Epithelial cell of proximal tubule (primary cell): Measurements from ENCODE around the gene HOXA5. TPM values are rescaled to one million over a fixed set of nuclear protein-coding genes. Genes with fewer than 3 reads are reported as not detected.

Source experiments
- DNase-seq: peaks from one replicate; pipeline ENCODE4 v3.0.0-alpha.2; 2011; ENCODE audit warnings: low read depth
- H3K4me3 ChIP-seq: 2 replicates; pipeline ENCODE4 v1.5.1; 2011; ENCODE audit warnings: low read depth, mild to moderate bottlenecking, low read length
- total RNA-seq: library from RNA; depleted of rRNA; stranded (reverse); fragments of >200 nt; gene quantifications from 2 replicates; pipeline ENCODE4 v1.2.3, GENCODE V29; 2015
- TF ChIP-seq, protein P1 (sequence below): conservative IDR thresholded peaks from 2 replicates; pipeline ENCODE4 v1.5.1; 2012; ENCODE audit warnings: low read depth, mild to moderate bottlenecking, low read length

The HOXA5 gene
- total RNA-seq, 1 donor from 2014 or later, result 47.6 TPM

DNA sequence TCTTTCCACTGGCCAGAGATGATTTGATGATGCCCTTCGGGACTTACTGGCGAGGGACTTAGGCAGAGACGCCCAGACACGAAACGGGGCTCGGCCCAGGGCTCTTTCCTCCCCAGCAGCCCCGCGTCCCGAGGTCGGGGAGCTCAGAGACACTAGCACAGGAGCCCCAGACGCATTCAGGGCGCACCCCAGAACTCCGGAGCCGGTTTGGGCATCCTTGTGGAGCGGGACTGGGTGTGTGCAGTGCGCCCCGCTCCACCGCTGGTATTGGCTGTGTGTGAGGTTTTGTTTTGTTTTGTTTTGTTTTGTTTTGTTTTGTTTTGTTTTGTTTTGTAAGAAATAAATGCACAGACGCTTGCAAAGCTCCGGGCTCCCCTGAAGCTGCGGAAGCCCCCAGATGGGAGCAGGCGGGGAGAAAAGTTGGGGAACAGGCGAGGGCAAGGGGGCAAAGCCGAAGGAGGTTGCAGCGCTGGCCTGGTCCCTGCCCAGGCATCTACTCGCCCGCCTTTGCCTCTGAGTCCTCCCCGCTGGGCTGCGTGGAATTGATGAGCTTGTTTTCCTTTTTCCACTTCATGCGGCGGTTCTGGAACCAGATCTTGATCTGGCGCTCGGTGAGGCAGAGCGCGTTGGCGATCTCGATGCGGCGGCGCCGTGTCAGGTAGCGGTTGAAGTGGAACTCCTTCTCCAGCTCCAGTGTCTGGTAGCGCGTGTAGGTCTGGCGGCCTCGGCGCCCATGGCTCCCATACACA lies 1.9 kb upstream of the HOXA5 start:
- DNase-seq, result no peak
- TF ChIP-seq, protein P1, sequence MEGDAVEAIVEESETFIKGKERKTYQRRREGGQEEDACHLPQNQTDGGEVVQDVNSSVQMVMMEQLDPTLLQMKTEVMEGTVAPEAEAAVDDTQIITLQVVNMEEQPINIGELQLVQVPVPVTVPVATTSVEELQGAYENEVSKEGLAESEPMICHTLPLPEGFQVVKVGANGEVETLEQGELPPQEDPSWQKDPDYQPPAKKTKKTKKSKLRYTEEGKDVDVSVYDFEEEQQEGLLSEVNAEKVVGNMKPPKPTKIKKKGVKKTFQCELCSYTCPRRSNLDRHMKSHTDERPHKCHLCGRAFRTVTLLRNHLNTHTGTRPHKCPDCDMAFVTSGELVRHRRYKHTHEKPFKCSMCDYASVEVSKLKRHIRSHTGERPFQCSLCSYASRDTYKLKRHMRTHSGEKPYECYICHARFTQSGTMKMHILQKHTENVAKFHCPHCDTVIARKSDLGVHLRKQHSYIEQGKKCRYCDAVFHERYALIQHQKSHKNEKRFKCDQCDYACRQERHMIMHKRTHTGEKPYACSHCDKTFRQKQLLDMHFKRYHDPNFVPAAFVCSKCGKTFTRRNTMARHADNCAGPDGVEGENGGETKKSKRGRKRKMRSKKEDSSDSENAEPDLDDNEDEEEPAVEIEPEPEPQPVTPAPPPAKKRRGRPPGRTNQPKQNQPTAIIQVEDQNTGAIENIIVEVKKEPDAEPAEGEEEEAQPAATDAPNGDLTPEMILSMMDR, result no peak
- H3K4me3 ChIP-seq, result peak overlapping the region; percentile 75

DNA sequence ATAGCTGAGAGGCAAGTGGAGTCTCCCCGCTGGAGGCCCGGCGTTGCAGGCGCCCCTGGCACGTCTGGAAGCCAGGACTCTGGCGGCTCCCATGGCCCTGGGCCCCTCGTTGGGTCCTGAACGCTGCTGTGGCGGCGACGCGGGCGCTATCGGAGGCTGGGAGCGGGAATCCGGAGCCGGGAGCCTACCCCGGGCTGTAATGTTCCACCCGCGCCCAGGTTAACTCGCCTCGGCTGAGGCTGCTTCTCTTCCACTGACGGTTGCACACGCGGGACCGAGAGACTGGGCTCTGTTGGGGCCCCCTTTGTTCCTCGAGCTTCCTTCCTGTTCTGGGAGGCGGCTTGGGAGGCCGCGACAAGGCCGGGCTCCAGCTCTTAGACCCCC lies 1.3 kb upstream of the HOXA5 start:
- TF ChIP-seq, protein P1, result no peak
- peak overlapping the region; percentile 75 for H3K4me3 ChIP-seq
- no peak for DNase-seq

DNA sequence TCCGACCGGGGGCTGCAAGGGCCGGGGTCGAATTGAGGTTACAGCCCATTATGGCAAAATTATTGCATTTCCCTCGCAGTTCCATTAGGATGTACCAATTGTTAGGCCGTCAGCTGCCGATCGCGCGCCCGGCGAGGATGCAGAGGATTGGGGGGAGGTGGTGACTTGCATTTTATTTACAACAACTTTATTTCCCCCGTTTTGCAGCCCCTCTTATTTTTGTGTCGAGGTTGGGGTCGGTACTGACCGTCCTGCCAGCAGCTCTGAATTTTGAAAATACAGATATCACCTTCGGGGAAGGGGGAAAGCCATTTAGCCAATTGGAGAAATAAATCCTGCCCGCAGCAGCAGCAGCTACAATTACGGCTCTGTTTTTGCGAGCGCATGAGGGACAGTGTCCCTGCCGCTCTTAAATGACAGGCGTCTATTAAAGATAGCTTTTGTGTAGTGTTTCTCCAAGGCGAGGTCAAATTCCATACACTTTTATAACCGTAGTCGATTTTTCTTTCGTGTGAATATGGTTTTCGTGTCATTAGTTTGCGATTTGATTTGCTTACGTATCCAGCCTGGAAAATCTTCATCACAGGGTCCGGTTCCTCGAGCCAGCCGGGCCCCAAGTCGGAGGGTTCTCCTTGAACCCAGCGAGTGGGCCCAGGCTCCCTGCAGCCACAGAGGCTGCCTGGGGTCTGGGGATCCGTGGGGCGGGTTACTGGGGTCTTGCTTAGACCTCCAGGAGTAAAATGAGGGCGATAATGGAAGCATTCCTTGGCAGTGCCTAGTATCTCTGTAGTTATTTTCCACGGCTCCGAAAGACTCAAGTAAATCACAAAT lies 684 bp upstream of the HOXA5 start:
- TF ChIP-seq, protein P1, result no peak
- H3K4me3 ChIP-seq, result peak overlapping the region; percentile 75
- no peak for DNase-seq

DNA sequence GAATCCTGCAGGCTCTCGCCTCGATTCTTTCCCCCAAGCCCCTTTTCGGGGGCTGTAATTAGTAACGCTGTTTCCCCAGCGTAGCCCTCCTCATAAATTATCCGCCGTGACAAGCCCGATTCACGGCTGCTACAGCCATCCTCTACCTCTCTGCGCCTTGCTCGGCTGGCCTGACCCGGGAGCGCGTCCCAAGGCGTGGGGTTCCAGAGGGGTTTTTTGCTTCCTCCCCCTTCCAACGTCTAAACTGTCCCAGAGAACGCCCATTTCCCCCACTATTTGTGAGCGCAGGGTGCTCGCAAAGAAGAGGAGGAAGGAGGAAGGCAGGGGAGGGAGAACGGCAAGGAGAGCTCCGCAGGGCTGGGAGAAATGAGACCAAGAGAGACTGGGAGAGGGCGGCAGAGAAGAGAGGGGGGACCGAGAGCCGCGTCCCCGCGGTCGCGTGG lies 880 bp downstream of the HOXA5 start:
- TF ChIP-seq, protein P1, result no peak
- DNase-seq, result no peak
- H3K4me3 ChIP-seq, result peak overlapping the region; percentile 75

DNA sequence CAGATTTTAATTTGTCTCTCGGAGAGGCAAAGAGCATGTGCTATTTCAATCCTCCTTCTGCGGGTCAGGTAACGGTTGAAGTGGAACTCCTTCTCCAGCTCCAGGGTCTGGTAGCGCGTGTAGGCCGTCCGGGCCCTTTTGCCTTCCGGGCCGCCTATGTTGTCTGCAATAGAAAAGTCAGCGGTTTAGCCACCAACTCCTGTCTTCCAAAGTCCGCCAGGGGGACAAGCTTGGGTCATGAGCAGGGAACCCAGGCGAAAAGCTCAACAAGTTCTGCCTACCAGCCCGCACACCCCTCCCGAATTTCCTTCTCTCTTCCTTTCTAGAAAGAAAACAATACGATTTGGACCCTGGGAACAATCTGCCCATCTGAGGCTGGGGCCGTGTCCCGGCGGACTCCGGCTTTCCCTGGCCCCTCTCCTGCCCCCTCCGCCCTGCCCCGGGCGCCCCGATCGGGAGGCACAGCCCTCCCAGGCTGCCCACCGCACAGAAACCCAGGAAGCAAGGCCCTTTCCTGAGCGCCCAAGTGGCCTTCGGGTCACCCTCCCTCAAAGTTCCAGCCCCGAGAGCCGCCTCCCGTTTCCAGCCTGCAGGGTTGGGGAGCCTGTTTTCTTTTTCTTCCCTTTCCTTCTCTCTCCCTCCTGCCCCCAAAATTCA lies 1.4 kb downstream of the HOXA5 start:
- no peak for DNase-seq
- H3K4me3 ChIP-seq, result peak overlapping the region; percentile 75
- TF ChIP-seq, protein P1, result peak; percentile 43

DNA sequence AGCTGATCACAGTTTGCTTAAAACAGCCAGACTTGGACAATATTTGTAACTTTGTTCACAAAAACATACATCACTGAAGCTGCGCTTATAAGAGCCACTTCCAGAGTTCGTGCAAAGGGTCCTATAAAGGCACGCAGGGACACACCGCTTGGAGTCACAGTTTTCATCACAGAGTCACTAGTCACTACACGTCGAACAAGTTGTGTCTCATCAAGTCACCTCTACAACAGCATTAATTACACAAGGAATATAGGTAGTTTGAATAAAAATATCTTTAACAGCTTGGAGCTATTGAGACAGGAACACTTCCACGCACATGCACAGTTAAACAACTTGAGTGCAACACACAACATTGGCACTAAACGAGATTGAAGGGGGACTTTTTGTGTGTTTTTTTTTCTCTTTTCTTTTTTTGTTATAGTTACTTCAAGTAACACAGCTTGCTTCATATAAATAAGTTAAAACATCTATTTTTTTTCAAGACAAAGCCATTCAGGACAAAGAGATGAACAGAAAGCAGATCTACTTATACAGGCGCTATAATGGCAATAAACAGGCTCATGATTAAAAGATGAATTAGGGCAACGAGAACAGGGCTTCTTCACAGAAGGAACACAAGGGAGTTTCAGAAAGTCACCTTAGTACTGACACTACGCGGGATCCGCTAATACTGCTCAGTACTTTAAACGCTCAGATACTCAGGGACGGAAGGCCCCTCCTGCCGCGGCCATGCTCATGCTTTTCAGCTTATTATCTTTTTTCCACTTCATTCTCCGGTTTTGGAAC lies 2.2 kb downstream of the HOXA5 start:
- TF ChIP-seq, protein P1, result no peak
- DNase-seq, result no peak
- H3K4me3 ChIP-seq, result peak overlapping the region; percentile 75
